ENCODE measurements around the gene TTC39B.
"Not testable (repeated sequence)": the region's sequence is repeated elsewhere in the genome, so short reads cannot be mapped to it uniquely, and the experiment has no call there.

Gene TTC39B

GRCh38 chr9:15239816-15240215 is 67.2 kb downstream of the TTC39B start:
- TF ChIP-seq ZFX (IDR thresholded peaks at IDR 0.05; ENCODE audit: borderline replicate concordance): no peak
- TF ChIP-seq CTCF (IDR thresholded peaks at IDR 0.05): no peak

DNA sequence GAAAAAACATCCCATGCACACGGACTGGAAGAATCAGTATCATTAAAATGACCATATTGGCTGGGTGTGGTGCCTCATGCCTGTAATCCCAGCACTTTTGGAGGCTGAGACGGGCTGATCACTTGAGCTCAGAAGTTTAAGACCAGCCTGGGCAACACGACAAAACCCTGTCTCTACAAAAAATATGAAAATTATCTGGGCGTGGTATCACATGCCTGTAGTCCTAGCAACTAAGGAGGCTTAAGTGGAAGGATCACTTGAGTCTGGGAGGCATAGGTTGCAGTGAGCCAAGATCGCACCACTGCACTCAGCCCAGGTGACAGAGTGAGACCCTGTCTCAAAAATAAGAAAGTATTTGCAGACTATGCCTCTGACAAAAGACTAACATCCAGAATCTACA is 68.4 kb downstream of the TTC39B start:
- no peak overlapping the region for H3K27ac ChIP-seq
- TF ChIP-seq ZFX (IDR thresholded peaks at IDR 0.05; ENCODE audit: borderline replicate concordance): no peak
- TF ChIP-seq CTCF (IDR thresholded peaks at IDR 0.05): no peak

More at GRCh38 chr9:15239816-15240215, 67.2 kb downstream of the TTC39B start:
- H3K27ac ChIP-seq: no peak overlapping the region

DNA sequence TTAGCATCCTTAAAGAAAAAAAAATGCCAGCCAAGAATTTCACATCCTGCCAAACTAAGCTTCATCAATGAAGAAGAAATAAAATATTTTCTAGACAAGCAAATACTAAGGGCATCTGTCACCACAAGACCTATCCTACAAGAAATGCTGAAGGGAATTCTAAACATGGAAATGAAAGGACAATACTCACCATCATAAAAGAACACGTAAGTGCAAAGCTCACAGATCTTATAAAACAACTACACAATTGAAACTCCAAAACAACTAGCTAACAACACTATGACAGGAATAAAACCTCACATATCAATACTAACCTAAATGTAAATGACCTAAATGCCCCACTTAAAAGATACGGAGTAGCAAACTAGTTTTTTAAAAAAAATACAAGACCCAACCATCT is 71.4 kb downstream of the TTC39B start:
- TF ChIP-seq ZFX (IDR thresholded peaks at IDR 0.05; ENCODE audit: borderline replicate concordance) (no peak), CTCF (IDR thresholded peaks at IDR 0.05) (no peak)
- H3K27ac ChIP-seq: no peak overlapping the region

DNA sequence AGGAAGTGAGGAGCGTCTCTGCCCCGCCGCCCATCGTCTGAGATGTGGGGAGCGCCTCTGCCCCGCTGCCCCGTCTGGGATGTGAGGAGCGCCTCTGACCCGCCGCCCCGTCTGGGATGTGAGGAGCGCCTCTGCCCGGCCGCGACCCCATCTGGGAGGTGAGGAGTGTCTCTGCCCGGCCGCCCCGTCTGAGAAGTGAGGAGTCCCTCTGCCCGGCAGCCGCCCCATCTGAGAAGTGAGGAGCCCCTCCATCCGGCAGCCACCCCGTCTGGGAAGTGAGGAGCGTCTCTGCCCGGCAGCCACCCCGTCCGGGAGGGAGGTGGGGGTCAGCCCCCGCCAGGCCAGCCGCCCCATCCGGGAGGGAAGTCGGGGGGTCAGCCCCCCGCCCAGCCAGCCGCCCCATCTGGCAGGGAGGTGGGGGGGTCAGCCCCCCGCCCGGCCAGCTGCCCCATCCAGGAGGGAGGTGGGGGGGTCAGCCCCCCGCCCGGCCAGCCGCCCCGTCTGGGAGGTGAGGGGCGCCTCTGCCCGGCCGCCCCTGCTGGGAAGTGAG is 73.0 kb downstream of the TTC39B start:
- H3K27ac ChIP-seq: not testable (repeated sequence)

DNA sequence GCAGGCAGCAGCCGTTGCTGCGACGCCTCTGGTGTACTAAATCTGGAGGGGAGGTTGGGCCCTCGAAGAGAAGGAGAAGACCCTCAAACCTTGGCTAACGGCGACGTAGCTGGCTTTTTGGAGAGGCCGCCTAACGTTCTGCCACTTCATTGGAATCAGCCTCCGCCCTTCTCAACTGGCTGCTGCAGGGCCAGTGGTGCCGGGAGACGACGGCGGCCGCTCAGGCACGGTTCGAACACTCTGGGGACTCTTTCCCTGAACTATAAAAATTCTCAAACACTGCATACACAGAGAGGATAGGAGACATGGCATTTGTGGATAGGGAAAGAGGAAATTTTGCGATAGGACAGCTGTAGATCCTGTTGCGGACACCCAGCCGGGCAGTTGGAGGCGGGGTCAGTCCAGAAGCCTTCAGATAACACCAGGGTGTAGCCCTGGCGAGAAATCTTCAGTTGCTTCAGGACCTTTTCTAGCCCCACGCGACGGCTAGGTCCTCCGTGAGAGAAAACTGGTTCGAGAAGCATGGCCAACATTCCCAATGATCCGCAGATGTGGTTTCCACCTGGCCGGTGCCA is 74.2 kb downstream of the TTC39B start:
- H3K27ac ChIP-seq: not testable (repeated sequence)

- TF ChIP-seq CTCF (IDR thresholded peaks at IDR 0.05): peak; percentile 94
- no peak for TF ChIP-seq ZFX (IDR thresholded peaks at IDR 0.05; ENCODE audit: borderline replicate concordance)
- no peak overlapping the region for H3K27ac ChIP-seq
These were observed 75.0 kb downstream of the TTC39B start for GRCh38 chr9:15231788-15232635.

DNA sequence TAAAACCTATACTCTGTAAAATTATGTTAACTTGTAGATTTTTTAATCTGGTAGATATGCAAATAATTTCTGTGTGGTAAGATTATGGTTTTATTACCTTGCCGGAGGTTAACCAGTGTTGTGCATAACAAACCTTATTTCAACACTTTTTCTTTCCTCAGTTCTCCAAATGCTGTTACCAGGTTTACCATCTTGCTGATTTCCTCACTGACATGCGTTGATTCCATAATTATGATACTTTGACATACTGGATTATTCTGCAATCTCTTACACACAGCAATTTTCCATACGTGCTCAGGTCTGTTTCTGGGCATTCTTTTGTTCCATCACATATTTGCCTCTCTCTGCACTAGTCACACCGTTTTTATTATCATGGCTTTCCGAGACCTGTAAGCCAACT is 77.6 kb downstream of the TTC39B start:
- H3K27ac ChIP-seq: no peak overlapping the region
- TF ChIP-seq ZFX (IDR thresholded peaks at IDR 0.05; ENCODE audit: borderline replicate concordance): no peak
- no peak for TF ChIP-seq CTCF (IDR thresholded peaks at IDR 0.05)

- TF ChIP-seq ZFX (IDR thresholded peaks at IDR 0.05; ENCODE audit: borderline replicate concordance): no peak
- TF ChIP-seq CTCF (IDR thresholded peaks at IDR 0.05): no peak
- H3K27ac ChIP-seq: no peak overlapping the region
These were observed 79.5 kb downstream of the TTC39B start for GRCh38 chr9:15227491-15227890.
